Caco-2 (cell line): ENCODE results near the gene RAPGEF5. TPM values are rescaled to one million over a fixed set of nuclear protein-coding genes. Genes with fewer than 3 reads are reported as not detected.

Experiments
- BruUV-seq: library from RNA; stranded (reverse); fragments of 400-500 nt; replicated peaks from 2 replicates; lab custom pipeline; 2021; lab: Mats Ljungman, UMichigan
- CTCF ChIA-PET: fragments of 300-600 bp; sonication (Branson Sonifier 250); formaldehyde crosslinking; loops from one replicate; lab custom pipeline; 2022; ENCODE audit warnings: antibody characterized with exemption; lab: Charles Lee
- POLR2A ChIA-PET: fragments of 300-600 bp; sonication (Branson Sonifier 250); formaldehyde crosslinking; loops from one replicate; lab custom pipeline; 2022; ENCODE audit warnings: antibody characterized with exemption; lab: Charles Lee
- DNase-seq, 2 experiments: peaks; one replicate each; pipeline versions ENCODE4 v3.0.0 to v3.0.0-alpha.2; 2020 to 2022
- H3K27me3 ChIP-seq: replicated peaks from 2 replicates; pipeline ENCODE4 v1.6.0; 2011; ENCODE audit warnings: low read length; ENCODE audit not compliant: control insufficient read depth, insufficient read depth
- H3K36me3 ChIP-seq: 2 replicates; pipeline ENCODE4 v1.5.1; 2011; ENCODE audit warnings: low read length; ENCODE audit not compliant: control insufficient read depth, insufficient read depth
- H3K4me1 ChIP-seq: fragments of 250-450 bp; sonication (Bioruptor Pico); 2 replicates; pipeline ENCODE4 v1.5.1; 2020; ENCODE audit warnings: mild to moderate bottlenecking
- H3K4me3 ChIP-seq: 2 replicates; pipeline ENCODE4 v1.5.1; 2011; ENCODE audit warnings: low read depth, mild to moderate bottlenecking, control low read depth, low read length
- H3K9me3 ChIP-seq: fragments of 250-450 bp; sonication (Bioruptor Pico); 2 replicates; pipeline ENCODE4 v1.5.1; 2020; ENCODE audit warnings: mild to moderate bottlenecking, moderate library complexity
- H3K27ac Mint-ChIP-seq: one replicate; pipeline ENCODE4 v1.8.0; 2022; ENCODE audit warnings: mixed read lengths; ENCODE audit not compliant: unreplicated experiment
- H3K27me3 Mint-ChIP-seq: one replicate; pipeline ENCODE4 v1.8.0; 2022; ENCODE audit warnings: mixed read lengths; ENCODE audit not compliant: insufficient read depth, unreplicated experiment
- H3K36me3 Mint-ChIP-seq: one replicate; pipeline ENCODE4 v1.8.0; 2022; ENCODE audit warnings: mild to moderate bottlenecking, mixed read lengths; ENCODE audit not compliant: insufficient read depth, unreplicated experiment
- H3K4me1 Mint-ChIP-seq: one replicate; pipeline ENCODE4 v1.8.0; 2022; ENCODE audit warnings: low read depth, mixed read lengths; ENCODE audit not compliant: unreplicated experiment
- H3K4me3 Mint-ChIP-seq: one replicate; pipeline ENCODE4 v1.8.0; 2022; ENCODE audit warnings: mild to moderate bottlenecking, moderate library complexity, mixed read lengths; ENCODE audit not compliant: unreplicated experiment
- H3K9me3 Mint-ChIP-seq: one replicate; pipeline ENCODE4 v1.8.0; 2022; ENCODE audit warnings: mixed read lengths; ENCODE audit not compliant: unreplicated experiment
- CTCF ChIP-seq, 2 experiments: fragments of 200-600 bp in 1 of 2; IDR thresholded peaks; 1 replicate in 1 of 2; 2 replicates in 1 of 2; pipeline versions ENCODE4 v1.5.1 to v1.8.0; 2011 to 2022; ENCODE audit warnings: antibody characterized with exemption in 1 of 2, control low read depth in 1 of 2, inconsistent platforms in 1 of 2, low read depth in 1 of 2, low read length in 1 of 2, mild to moderate bottlenecking in 1 of 2, moderate library complexity in 1 of 2; ENCODE audit not compliant: insufficient read depth in 1 of 2, severe bottlenecking in 1 of 2, unreplicated experiment in 1 of 2
- intact Hi-C: fragments of 100-400 bp; cut with micrococcal nuclease; formaldehyde crosslinking; loops from one replicate; pipeline ENCODE4 v1.10.0; 2022; ENCODE audit not compliant: unreplicated experiment
- total RNA-seq: library from RNA; stranded (reverse); gene quantifications from 2 replicates; pipeline ENCODE4 v1.2.3, GENCODE V29; 2022

The RAPGEF5 gene
- total RNA-seq, 1 experiment from 2014 or later = 16.9 TPM

DNA sequence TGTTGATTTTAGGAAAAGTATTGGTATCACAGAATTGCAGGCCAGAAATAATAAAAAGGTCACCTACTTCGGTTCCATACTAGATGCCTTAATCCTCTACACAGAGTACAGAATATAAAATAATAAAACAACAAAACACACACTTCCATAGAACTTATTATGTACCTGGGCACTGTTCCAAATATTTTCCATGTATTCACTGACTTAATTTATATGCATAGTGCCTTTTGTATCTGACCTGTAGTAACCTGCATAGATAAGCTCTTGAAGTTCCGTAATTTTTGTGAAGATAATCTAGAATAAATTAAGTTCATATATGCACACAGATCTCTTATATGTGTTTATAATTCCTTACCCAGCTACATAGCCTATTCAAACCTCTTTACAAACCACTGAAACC, 78.3 kb downstream of the RAPGEF5 start:
- TF ChIP-seq CTCF (IDR thresholded peaks at IDR 0.05; ENCODE audit: insufficient read depth in 1 of 2, low read depth in 1 of 2, low read length in 1 of 2, severe bottlenecking in 1 of 2, unreplicated experiment in 1 of 2) = no peak
- Mint-ChIP-seq H3K9me3 (peaks cover 9% of the 10 kb centered on the region), H3K4me3 (no peak overlapping the region), H3K4me1 (no peaks in the 10 kb centered on the region), H3K27ac (no peak overlapping the region), H3K36me3 (no peaks in the 10 kb centered on the region), H3K27me3 (no peaks in the 10 kb centered on the region)
- no peak for DNase-seq
- no TSS peak for BruUV-seq
- H3K36me3 ChIP-seq = no peaks in the 10 kb centered on the region
- CTCF ChIA-PET = no interaction called here
- no peaks in the 10 kb centered on the region for H3K27me3 ChIP-seq
- intact Hi-C loops = no loop called here
- H3K4me3 ChIP-seq = no peak overlapping the region
- H3K9me3 ChIP-seq = no peaks in the 10 kb centered on the region
- POLR2A ChIA-PET = no interaction called here
- no peaks in the 10 kb centered on the region for H3K4me1 ChIP-seq

DNA sequence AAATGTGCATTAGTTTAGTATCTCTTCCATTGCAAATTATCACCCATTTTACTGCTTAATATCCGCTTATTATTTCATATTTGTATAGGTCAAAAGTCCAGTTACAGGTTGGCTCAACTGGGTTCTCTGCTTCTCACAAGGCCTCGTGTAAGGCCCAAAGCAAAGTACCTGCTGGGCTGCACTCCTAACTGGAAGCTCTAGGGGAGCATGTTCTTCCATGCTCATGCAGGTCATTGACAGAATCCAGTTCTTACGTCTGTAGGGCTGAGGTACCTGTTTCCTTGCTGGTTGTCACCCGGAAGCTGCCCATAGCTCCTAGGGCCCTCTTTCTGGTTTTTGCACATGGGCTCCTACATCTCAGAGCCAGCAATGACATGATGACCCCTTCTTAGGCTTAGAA, 79.6 kb downstream of the RAPGEF5 start:
- ChIA-PET CTCF (no interaction called here), POLR2A (no interaction called here)
- H3K27me3 Mint-ChIP-seq = no peaks in the 10 kb centered on the region
- H3K4me3 ChIP-seq = no peak overlapping the region
- H3K27ac Mint-ChIP-seq = no peak overlapping the region
- no peaks in the 10 kb centered on the region for H3K4me1 ChIP-seq
- no peaks in the 10 kb centered on the region for H3K9me3 ChIP-seq
- intact Hi-C loops = no loop called here
- no peaks in the 10 kb centered on the region for H3K4me1 Mint-ChIP-seq
- TF ChIP-seq CTCF (IDR thresholded peaks at IDR 0.05; ENCODE audit: insufficient read depth in 1 of 2, low read depth in 1 of 2, low read length in 1 of 2, severe bottlenecking in 1 of 2, unreplicated experiment in 1 of 2) = no peak
- no peak for DNase-seq
- peaks cover 10% of the 10 kb centered on the region for H3K9me3 Mint-ChIP-seq
- no peaks in the 10 kb centered on the region for H3K36me3 Mint-ChIP-seq
- no peaks in the 10 kb centered on the region for H3K27me3 ChIP-seq
- no peak overlapping the region for H3K4me3 Mint-ChIP-seq
- no peaks in the 10 kb centered on the region for H3K36me3 ChIP-seq
- BruUV-seq = no TSS peak

DNA sequence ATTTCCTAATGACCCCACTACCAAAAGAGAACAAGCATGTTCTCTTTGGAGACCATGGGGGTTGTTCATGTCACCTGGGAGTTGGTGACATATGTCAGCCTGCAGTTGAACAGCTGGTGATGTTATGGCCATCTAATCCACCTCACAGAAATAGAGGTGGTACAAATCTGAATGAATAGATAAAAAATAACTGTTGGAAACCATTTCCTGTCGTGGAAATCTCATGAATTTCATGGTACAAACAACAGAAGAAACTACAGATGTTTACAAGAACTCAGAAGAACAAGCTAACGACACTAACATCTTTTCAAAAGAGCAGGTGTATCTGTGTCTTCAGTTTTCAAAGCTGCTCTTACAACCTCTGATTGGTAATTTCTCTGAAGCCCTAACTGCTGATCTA, 81.3 kb downstream of the RAPGEF5 start:
- no peak overlapping the region for H3K27ac Mint-ChIP-seq
- Histone ChIP-seq H3K4me1 (peaks cover 11% of the 10 kb centered on the region), H3K4me3 (no peak overlapping the region), H3K9me3 (0 out of 2 replicates have a peak, but pooled peaks cover 3% of the 10 kb centered on the region), H3K36me3 (no peaks in the 10 kb centered on the region), H3K27me3 (no peaks in the 10 kb centered on the region)
- intact Hi-C loops = no loop called here
- no TSS peak for BruUV-seq
- DNase-seq = no peak
- no peak for TF ChIP-seq CTCF (IDR thresholded peaks at IDR 0.05; ENCODE audit: insufficient read depth in 1 of 2, low read depth in 1 of 2, low read length in 1 of 2, severe bottlenecking in 1 of 2, unreplicated experiment in 1 of 2)
- peaks cover 10% of the 10 kb centered on the region for H3K9me3 Mint-ChIP-seq
- no peaks in the 10 kb centered on the region for H3K4me1 Mint-ChIP-seq
- POLR2A ChIA-PET = no interaction called here
- H3K36me3 Mint-ChIP-seq = no peaks in the 10 kb centered on the region
- CTCF ChIA-PET = no interaction called here
- H3K4me3 Mint-ChIP-seq = no peak overlapping the region
- no peaks in the 10 kb centered on the region for H3K27me3 Mint-ChIP-seq
